PC-3 (cell line): Measurements from ENCODE around the gene KDM4C.

ENCODE experiments used
- CTCF ChIP-seq: fragments of 300-600 bp; sonication (generic); conservative IDR thresholded peaks from 2 replicates; pipeline ENCODE4 v1.5.1; 2017; ENCODE audit warnings: antibody characterized with exemption, low read depth, mild to moderate bottlenecking, low read length
- EZH2 ChIP-seq: fragments of 300-600 bp; sonication (generic); IDR thresholded peaks from one replicate; pipeline ENCODE4 v1.6.1; 2017; ENCODE audit warnings: antibody characterized with exemption, mild to moderate bottlenecking, low read length; ENCODE audit not compliant: unreplicated experiment
- EZH2phosphoT487 ChIP-seq: fragments of 300-600 bp; sonication (generic); IDR thresholded peaks from 2 replicates; pipeline ENCODE4 v1.6.1; 2018; ENCODE audit warnings: mild to moderate bottlenecking, antibody characterized with exemption, low read length, borderline replicate concordance

GRCh38 chr9:6930827-6931226, 173.1 kb downstream of the KDM4C start:
- TF ChIP-seq CTCF (no peak), EZH2 (no peak), EZH2phosphoT487 (no peak)
